Stimulated activated CD4-positive, alpha-beta T cell treated with anti-CD3 and anti-CD28 coated beads, Interleukin-1b, Interleukin-23, amount 100 ng/mL, for 24 hours (primary cell): Measurements from ENCODE around the gene ATRN.
"Not testable (repeated sequence)": the region's sequence is repeated elsewhere in the genome, so short reads cannot be mapped to it uniquely, and the experiment has no call there.

Experiments
- DNase-seq, 4 experiments: peaks; one replicate each; pipeline ENCODE4 v3.0.0-alpha.2; 2020; ENCODE audit warnings: low read depth in 4 of 4, low spot score in 1 of 4

ATRN gene

DNA sequence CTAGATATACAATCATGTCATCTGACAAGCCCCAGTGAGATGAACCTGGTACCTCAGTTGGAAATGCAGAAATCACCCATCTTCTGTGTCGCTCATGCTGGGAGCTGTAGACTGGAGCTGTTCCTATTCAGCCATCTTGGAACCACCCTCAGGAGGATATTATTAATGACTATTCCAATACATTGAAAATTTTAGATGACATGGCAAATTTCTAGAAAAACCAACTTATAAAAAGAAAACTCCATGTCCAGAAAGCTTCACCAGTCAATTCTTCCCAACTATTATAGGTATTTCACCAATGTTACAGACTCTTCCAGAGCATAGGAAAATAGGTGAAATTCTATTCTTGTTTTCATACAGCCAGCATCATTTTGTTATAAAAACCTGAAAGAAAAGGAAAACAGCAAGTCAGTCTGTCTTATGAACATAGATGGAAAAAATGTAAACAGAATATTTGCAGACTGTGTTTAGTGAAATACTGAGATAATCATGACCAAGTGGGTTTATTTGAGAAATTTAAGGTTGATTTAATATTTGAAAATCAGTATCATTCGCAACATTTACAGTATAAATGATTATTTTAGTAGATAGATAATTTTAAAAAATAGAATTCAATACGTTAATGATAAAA is 43.3 kb downstream of the ATRN start:
- no peak for DNase-seq

DNA sequence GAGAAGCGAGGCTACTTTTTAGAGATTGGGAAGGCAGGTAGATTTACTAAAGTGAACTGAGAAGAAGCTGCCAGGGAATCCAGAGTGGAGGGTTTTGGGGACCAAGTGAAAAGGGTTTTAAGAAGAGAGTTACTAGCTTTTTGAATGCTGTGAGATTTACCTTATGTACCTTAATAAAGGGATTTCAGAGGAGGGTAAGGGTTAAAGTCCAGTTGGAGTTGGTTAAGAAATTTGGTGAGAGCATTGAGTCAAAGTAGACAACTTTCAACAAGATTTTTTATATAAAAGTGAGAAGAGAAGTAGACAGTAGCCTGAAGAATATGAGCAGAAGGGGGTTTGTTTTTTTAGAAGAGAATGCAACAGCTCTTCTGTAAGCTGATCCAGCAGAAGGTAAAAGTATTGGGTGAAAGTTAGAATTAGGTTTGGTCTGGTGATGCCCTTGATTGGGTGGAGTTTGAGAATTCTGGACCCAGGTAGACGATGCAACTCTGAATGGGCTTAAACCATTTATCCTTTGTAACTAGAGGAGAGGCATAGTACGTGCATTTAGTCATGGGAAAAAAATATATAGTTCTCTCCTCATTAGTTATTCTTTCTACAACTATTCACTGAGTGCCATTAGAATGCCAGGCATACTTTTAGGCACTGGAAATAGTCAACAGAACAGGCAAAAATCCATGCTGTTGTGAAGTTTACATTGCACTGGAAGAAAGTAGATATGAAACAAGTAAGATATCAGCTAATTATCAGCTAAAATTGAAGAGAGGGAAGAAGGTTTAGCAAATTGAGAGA is 44.8 kb downstream of the ATRN start:
- DNase-seq = no peak

DNA sequence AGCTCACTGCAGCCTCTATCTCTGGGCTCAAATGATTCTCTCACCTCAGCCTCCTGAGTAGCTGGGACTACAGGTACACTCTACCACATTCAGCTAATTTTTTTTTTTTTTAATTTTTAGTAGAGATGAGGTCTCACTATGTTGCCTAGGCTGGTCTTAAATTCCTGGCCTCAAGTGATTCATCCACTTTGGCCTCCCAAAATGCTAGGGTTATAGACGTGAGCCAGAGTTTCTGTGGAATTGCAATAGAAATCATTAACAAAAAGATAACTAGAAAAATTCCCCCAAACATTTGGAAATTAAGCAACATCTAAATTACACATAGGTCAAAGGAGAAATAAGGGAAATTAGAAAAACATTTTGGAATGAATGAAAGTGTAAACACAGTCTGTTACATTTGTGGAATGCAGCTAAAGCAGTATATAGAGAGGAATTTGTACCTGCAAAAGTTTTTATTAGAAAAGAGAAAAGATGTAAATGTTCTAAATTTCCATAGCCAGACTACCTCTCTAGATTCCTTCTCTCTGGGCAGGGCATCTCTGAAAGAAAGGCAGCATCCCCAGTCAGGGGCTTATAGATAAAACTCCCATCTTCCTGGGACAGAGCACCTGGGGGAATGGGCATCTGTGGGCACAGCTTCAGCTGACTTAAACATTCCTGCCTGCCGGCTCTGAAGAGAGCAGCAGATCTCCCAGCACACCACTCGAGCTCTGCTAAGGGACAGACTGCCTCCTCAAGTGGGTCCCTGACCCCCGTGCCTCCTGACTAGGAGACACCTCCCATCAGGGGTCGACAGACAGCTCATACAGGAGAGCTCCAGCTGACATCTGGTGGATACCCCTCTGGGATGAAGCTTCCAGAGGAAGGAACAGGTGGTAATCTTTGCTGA is 51.3 kb downstream of the ATRN start:
- DNase-seq = no peak

DNA sequence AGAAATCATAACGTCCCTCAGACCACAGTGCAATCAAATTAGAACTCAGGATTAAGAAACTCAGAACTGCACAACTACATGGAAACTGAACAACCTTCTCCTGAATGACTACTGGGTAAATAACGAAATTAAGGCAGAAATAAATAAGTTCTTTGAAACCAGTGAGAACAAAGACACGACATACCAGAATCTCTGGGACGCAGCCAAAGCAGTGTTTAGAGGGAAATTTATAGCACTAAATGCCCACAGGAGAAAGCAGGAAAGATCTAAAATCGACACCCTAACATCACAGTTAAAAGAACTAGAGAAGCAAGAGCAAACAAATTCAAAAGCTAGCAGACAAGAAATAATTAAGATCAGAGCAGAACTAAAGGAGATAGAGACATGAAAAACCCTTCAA is 53.9 kb downstream of the ATRN start:
- DNase-seq = not testable (repeated sequence)

DNA sequence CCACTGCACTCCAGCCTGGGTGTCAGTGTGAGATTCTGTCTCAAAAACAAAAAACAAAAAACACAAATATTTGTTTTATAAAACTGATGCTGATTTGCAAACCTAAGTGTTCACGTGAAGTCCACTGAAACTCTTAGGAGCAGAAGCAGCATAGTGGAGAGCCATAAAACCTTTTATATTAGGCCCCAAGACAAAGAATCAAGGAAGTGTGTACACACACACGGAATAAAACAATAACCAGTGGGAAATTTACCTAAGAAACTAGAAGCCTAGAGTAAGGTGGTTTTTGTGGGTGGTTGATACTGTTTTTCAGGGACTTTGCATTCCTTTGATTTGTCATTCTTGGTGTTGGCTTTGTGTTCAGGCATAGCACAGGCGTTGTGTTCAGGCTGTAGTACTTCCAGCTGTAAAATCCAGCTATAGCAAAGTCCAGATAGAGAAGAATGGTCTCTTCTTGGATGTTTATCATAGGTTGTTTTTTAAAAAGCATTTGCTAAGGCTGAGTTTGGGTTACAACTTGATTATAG is 61.3 kb downstream of the ATRN start:
- DNase-seq = no peak

DNA sequence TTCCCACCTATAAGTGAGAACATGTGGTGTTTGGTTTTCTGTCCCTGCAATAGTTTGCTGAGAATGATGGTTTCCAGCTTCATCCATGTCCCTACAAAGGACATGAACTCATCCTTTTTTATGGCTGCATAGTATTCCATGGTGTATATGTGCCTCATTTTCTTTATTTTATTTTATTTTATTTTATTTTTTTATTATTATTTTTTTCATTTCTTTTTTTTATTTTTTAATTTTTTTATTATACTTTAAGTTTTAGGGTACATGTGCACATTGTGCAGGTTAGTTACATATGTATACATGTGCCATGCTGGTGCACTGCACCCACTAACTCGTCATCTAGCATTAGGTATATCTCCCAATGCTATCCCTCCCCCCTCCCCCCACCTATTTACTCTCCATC is 66.9 kb downstream of the ATRN start:
- not testable (repeated sequence) for DNase-seq

DNA sequence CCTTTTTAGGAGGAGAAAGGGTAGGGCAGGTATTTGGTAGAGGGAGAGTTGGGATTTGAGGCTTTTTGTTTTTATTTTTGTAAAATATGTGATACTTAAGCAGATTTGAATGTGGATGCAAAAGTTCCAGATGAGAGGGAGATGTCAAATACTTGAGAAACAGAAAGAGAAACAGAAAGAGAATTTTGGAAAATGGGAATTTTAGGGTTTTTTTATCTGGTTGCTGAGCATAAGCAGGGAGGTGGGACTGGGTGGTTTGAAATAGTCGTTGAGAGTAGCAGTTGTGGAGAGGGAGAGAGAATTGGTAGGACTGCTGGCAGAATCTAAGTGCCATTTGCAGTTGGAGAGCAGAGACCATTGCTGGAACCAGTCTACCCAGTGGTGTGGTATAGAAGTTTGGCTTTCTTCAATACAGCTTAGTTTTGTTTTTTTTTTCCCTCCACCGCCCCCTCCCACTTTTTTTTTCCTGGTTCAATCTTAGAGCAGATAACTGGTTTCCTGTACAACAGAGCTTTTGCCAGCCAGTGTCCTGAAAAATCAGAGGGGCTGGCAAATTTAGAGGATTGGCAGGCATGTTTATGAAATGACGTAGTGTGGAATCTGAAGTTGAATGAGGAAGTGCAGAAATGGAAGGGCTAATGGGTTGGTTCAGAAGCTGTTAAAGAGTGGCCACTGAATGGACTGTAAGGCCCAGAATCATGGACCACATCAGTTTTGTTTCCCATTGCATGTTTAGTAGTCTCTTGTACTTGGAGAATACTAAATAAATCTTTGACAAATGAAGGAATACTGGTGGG is 68.7 kb downstream of the ATRN start:
- DNase-seq = no peak

DNA sequence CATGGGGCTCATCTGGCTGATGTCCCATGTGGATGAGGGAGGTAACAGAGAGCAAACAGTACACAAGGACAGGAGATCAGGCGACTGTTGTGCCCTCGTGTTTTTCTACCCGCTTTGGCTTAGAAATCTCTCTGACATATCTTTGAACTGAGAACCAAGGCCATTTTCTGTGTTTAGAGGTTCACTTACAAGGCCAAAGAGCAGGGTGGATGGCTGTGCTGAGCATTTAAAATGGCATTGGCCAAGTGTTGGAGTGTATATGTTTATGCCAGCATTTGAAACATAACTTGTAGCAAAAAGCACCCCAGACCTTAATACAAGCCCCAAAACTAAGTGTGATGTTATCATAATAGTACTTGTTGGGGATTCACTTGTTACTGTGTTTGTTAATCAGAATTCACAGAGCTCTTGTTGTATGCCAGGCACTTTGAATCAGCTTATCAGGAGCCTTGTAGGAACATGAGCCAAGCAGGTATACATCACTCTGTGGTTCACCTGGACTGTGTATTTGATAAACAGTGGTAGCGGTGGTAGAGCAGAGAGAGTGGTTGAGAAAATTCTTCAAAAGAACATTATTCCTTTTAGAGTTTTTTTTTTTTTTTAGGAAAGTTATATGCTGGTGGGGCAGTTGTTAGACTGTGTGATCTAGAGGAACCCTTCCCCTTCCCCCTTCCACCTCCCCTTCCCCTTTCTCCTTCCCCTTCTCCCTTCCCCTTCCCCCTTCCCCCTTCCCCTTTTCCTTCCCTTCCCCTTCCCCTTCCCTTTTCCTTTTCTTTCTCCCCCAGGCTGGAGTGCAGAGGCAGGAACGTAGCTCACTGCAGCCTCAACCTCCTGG is 71.3 kb downstream of the ATRN start:
- no peak for DNase-seq

DNA sequence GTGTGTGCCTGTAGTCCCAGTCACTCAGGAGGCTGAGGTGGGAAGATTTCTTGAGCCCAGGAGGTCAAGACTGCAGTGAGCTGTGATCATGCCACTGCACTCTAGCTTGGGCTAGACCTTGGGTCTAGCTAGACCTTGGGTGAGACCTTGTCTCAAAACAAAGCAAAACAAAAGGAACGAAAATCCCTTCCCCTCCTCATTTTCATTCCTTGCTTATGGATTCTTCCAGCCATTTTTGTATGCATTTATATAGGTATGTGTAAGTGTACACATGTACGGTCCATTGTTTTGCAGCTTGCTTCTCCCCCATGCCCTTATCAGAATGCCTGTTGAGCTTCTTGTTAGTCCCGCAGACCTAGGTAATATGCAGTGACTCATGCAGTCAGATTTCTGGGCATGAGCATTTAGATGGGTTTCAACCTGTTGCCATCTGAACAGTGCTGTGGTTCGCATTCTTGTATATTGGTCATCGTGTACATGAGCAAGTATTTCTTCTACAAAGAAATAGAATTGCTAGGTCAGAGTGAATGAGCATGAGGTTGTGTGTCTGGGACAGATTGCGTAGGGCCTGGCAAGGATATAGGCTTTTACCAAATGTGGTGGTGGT is 73.2 kb downstream of the ATRN start:
- no peak for DNase-seq

DNA sequence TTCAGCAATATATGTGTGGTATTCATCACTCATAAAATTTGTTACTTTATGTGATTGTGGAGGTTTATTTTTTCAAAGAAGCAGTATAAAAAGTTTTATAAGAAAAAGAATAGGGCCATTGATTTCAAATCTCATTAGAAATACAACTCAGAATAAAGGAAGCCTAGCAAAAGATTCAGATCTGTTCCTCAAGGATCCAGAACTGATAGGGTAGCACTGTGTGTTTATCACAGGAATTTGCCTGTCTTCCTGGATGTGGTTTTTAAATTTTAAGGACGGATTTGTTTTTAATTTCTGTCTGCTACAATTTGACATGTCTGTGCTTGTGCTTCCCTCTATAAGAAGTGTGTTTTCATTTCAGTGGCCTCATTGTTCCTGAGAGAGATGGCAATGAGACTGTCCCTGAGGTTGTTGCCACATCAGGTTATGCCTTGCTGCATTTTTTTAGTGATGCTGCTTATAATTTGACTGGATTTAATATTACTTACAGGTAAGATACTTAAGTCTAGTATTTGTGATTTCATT is 74.6 kb downstream of the ATRN start:
- no peak for DNase-seq

DNA sequence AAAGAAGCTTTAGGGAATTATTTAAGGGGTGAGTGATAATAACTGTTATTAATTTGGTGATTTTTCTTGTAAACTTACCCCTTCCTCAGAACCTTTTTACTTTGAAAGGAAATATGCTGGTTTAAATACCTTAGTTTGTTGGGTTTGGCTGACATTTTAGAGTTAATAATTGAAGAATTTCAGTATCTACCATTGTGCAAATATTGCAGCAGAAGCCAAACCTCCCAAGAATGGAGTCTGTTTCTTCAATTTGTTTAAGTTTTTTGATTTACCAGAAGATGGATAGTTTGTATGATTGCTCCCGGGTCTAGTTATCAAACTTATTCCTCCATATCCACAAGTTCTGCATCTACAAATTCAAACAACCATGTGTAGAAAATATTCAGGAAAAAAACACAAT is 77.1 kb downstream of the ATRN start:
- no peak for DNase-seq

DNA sequence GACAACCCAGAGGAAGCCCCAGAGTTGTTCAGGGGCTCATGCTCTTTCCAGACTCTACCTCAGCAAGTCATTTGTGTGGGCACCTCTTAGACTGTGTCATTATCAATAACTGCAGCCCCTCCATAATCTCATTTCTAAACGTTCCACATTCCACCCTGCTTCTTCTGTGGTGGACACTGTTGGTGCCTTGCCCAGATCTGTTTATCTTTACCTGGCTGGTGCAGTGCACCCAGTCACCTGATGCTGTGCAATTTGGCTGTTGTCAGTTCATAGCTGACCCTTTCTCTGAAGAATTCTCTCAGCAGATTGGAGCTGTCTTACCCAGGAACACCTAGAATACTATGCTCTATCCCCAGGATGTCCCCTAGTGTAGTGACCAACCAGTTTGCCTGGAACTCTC is 80.0 kb downstream of the ATRN start:
- DNase-seq = no peak

DNA sequence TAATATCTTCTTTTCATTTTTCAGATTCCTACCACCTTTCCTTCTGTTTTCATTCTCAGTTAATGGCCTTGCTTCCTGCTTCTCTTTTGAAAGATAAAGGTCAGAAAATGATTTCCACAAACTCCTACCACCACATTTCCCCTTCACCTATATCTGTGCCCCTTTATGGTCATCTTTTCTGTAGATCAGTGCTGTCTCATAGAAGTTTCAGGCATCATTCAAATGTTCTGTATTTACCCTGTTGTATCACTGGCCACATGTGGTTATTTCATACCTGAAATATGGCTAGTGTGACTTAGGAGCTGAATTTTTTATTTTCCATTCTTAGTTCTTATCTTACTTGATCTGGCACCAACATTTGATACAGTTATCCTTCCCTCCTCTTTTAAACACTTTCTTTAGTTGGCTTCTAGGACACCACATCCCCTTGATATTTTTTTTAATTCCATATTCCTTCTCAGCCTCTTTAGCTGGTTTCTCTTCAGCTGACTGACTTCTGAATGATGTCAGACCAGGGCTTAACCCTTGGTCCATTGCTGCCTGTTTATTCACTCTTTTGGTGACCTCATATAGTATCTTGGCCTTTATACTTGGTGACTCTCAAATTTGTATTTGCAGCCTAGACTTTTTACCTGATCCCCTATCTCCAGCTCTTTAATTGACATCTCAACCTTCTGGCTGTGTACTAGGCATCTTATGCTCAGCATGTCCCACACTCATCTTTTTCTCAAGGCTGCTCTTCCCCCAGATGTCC is 81.0 kb downstream of the ATRN start:
- no peak for DNase-seq

DNA sequence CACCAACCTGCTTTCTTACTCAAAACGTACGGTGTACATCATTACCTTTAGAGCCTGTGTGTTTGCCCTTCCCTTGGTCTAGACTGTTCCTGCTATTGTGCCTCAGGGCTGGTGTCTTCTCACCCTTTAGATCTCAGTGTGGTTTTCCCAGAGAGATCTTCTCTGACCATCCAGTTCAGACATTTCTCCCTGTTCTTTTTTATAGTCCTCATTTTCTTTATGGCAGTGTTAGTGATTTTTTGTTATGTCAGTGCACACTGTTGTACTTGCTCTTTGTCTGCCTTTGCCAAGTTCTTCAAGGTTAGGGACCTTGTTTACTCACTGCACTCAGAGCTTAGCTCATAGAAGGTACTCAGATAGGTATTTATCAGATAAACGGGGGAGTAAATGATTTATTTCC is 82.8 kb downstream of the ATRN start:
- no peak for DNase-seq

DNA sequence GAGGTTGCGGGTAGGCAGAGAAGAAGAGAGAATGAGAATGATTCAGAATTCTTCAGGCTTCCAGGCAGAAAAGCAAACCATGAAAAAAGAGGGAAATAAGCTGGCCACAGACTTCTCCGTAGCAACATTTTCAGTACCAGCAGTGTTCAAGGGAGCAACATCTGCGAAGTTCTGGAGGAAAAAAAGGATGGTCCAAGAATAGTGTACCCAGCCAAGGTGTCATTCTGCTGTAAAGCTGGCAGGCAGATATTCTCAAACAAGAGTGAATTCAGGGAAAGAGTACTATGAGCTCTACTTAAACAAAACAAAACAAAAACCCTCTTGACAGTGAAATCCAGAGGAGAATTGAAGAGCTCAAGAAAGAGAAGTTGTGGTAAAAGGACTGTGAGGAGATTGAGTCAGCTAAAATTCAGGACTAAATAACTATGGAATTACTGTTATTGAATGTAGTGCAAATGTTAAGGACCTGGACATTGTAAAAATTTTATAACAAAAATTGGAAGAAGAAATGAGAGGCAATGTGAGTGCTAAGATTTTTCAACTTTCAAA is 86.5 kb downstream of the ATRN start:
- DNase-seq = no peak

DNA sequence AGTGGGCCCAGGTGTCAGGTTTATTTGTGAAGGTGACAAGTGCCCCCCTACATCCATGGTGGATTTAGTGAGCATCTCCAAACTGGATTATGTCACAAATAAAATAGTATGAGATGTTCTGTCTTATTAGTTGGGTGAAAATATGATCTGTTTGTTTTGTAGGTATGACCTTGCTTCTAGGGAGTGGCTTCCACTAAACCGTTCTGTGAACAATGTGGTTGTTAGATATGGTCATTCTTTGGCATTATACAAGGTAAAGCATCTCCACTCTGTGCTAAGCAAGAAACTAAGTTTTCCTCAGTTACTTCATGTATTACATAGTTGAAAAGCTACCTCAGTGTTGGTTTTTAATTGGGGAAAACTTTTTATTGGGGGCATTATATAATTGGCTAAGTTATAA is 88.4 kb downstream of the ATRN start:
- no peak for DNase-seq

DNA sequence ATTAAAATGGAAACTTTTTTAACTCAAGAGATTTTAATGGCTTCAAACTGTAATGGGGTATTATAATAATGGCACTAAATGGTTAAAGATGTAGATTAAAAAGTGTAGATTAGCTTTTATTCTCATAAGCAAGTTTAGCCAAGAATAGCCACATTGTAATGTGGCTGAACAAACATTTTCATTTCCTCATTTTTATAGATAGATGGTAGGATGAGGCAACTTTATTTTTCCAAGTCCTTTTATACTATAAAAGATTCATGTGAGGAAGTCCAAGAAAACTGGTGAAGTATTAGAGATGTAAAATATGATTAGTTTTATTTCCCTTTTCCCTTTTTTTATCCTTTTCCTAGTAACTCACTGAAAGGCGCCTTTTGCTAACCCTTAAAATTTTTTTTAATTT is 88.8 kb downstream of the ATRN start:
- no peak for DNase-seq

DNA sequence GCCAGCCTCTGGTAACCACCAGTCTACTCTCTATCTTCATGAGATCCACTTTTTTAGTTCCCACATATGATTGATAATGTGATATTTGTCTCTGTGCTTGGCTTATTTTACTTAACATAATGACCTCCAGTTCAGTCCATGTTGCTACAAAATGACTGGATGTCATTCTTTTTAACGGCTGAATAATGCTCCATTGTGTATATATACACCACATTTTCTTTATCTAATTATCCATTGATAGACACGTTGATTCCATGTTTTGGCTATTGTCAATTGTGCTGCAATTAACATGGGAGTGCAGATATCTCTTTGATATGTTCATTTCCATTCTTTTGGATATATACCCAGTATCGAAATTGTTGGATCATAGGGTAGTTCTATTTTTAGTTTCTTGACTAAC is 89.3 kb downstream of the ATRN start:
- no peak for DNase-seq
